ENCODE data around the gene ANKRD45. TPM values are rescaled to one million over a fixed set of nuclear protein-coding genes. Genes with fewer than 3 reads are reported as not detected.
"Not testable (repeated sequence)": the region's sequence is repeated elsewhere in the genome, so short reads cannot be mapped to it uniquely, and the experiment has no call there.

The ANKRD45 gene
- polyA plus RNA-seq, 4 donors, result 0.13 to 0.24 TPM; not detected in 2

- not testable (repeated sequence) for H3K36me3 ChIP-seq (ENCODE audit: control insufficient read depth in 3 of 3, insufficient read depth in 2 of 3, low read depth in 1 of 3, low read length in 3 of 3); H3K9me3 ChIP-seq (ENCODE audit: control insufficient read depth in 2 of 2, insufficient read depth in 1 of 2, low read depth in 1 of 2, low read length in 1 of 2); H3K4me1 ChIP-seq (ENCODE audit: control insufficient read depth in 3 of 3, insufficient read depth in 2 of 3, low read depth in 1 of 3, low read length in 2 of 3); H3K27me3 ChIP-seq (ENCODE audit: control insufficient read depth in 3 of 3, insufficient read depth in 3 of 3, low read length in 3 of 3); H3K4me3 ChIP-seq (ENCODE audit: low read depth in 1 of 3, low read length in 3 of 3); FAIRE-seq; DNase-seq; H3K27ac ChIP-seq (ENCODE audit: low read depth in 1 of 3, low read length in 2 of 3)
- WGBS, 3 donors, result 92 to 97% (median 97%) methylated on average over 6 of the region's 6 CpGs
Measured at GRCh38 chr1:173701299-173701698, 31.6 kb upstream of the ANKRD45 start.

- Histone ChIP-seq H3K4me1 (ENCODE audit: control insufficient read depth in 3 of 3, insufficient read depth in 2 of 3, low read depth in 1 of 3, low read length in 2 of 3) (no peaks in the 10 kb centered on the region), H3K27me3 (ENCODE audit: control insufficient read depth in 3 of 3, insufficient read depth in 3 of 3, low read length in 3 of 3) (peaks cover 0 to 5% (median 2%) of the 10 kb centered on the region in 3 donors), H3K4me3 (ENCODE audit: low read depth in 1 of 3, low read length in 3 of 3) (no peak overlapping the region), H3K9me3 (ENCODE audit: control insufficient read depth in 2 of 2, insufficient read depth in 1 of 2, low read depth in 1 of 2, low read length in 1 of 2) (peaks cover 0 to 4% of the 10 kb centered on the region in 2 donors), H3K36me3 (ENCODE audit: control insufficient read depth in 3 of 3, insufficient read depth in 2 of 3, low read depth in 1 of 3, low read length in 3 of 3) (no peaks in the 10 kb centered on the region), H3K27ac (ENCODE audit: low read depth in 1 of 3, low read length in 2 of 3) (no peak overlapping the region)
- FAIRE-seq (no peak), DNase-seq (no peak)
Measured at GRCh38 chr1:173693238-173693637, 23.6 kb upstream of the ANKRD45 start.

GRCh38 chr1:173688300-173688699, 18.6 kb upstream of the ANKRD45 start:
- peaks cover 0 to 5% (median 0%) of the 10 kb centered on the region in 3 donors for H3K27me3 ChIP-seq (ENCODE audit: control insufficient read depth in 3 of 3, insufficient read depth in 3 of 3, low read length in 3 of 3)
- no peak overlapping the region for H3K27ac ChIP-seq (ENCODE audit: low read depth in 1 of 3, low read length in 2 of 3)
- DNase-seq (no peak), FAIRE-seq (no peak)
- H3K4me1 ChIP-seq (ENCODE audit: control insufficient read depth in 3 of 3, insufficient read depth in 2 of 3, low read depth in 1 of 3, low read length in 2 of 3), result no peaks in the 10 kb centered on the region
- 86 to 92% (median 91%) methylated on average over 2 of the region's 2 CpGs for WGBS, 3 donors
- H3K4me3 ChIP-seq (ENCODE audit: low read depth in 1 of 3, low read length in 3 of 3), result no peak overlapping the region
- peaks cover 0 to 4% of the 10 kb centered on the region in 2 donors for H3K9me3 ChIP-seq (ENCODE audit: control insufficient read depth in 2 of 2, insufficient read depth in 1 of 2, low read depth in 1 of 2, low read length in 1 of 2)
- no peaks in the 10 kb centered on the region for H3K36me3 ChIP-seq (ENCODE audit: control insufficient read depth in 3 of 3, insufficient read depth in 2 of 3, low read depth in 1 of 3, low read length in 3 of 3)

GRCh38 chr1:173685121-173685520, 15.5 kb upstream of the ANKRD45 start:
- H3K36me3 ChIP-seq (ENCODE audit: control insufficient read depth in 3 of 3, insufficient read depth in 2 of 3, low read depth in 1 of 3, low read length in 3 of 3); H3K4me3 ChIP-seq (ENCODE audit: low read depth in 1 of 3, low read length in 3 of 3); DNase-seq; H3K27me3 ChIP-seq (ENCODE audit: control insufficient read depth in 3 of 3, insufficient read depth in 3 of 3, low read length in 3 of 3); H3K9me3 ChIP-seq (ENCODE audit: control insufficient read depth in 2 of 2, insufficient read depth in 1 of 2, low read depth in 1 of 2, low read length in 1 of 2); H3K27ac ChIP-seq (ENCODE audit: low read depth in 1 of 3, low read length in 2 of 3); FAIRE-seq; H3K4me1 ChIP-seq (ENCODE audit: control insufficient read depth in 3 of 3, insufficient read depth in 2 of 3, low read depth in 1 of 3, low read length in 2 of 3): not testable (repeated sequence)
- 72 to 94% (median 84%) methylated on average over 3 of the region's 3 CpGs for WGBS, 3 donors

- not testable (repeated sequence) for FAIRE-seq; H3K4me1 ChIP-seq (ENCODE audit: control insufficient read depth in 3 of 3, insufficient read depth in 2 of 3, low read depth in 1 of 3, low read length in 2 of 3); H3K9me3 ChIP-seq (ENCODE audit: control insufficient read depth in 2 of 2, insufficient read depth in 1 of 2, low read depth in 1 of 2, low read length in 1 of 2); H3K27me3 ChIP-seq (ENCODE audit: control insufficient read depth in 3 of 3, insufficient read depth in 3 of 3, low read length in 3 of 3); H3K27ac ChIP-seq (ENCODE audit: low read depth in 1 of 3, low read length in 2 of 3); H3K36me3 ChIP-seq (ENCODE audit: control insufficient read depth in 3 of 3, insufficient read depth in 2 of 3, low read depth in 1 of 3, low read length in 3 of 3); H3K4me3 ChIP-seq (ENCODE audit: low read depth in 1 of 3, low read length in 3 of 3)
- DNase-seq, result peak in 1 of 2 donors; percentile 32
- WGBS, 3 donors, result 51 to 79% (median 66%) methylated on average over 4 of the region's 4 CpGs
Measured at GRCh38 chr1:173683838-173684237, 14.2 kb upstream of the ANKRD45 start.

- H3K27ac ChIP-seq (ENCODE audit: low read depth in 1 of 3, low read length in 2 of 3), result no peak overlapping the region
- H3K4me1 ChIP-seq (ENCODE audit: control insufficient read depth in 3 of 3, insufficient read depth in 2 of 3, low read depth in 1 of 3, low read length in 2 of 3), result no peaks in the 10 kb centered on the region
- no peaks in the 10 kb centered on the region for H3K9me3 ChIP-seq (ENCODE audit: control insufficient read depth in 2 of 2, insufficient read depth in 1 of 2, low read depth in 1 of 2, low read length in 1 of 2)
- H3K36me3 ChIP-seq (ENCODE audit: control insufficient read depth in 3 of 3, insufficient read depth in 2 of 3, low read depth in 1 of 3, low read length in 3 of 3), result no peaks in the 10 kb centered on the region
- H3K4me3 ChIP-seq (ENCODE audit: low read depth in 1 of 3, low read length in 3 of 3), result no peak overlapping the region
- no peak for DNase-seq
- H3K27me3 ChIP-seq (ENCODE audit: control insufficient read depth in 3 of 3, insufficient read depth in 3 of 3, low read length in 3 of 3), result no peaks in the 10 kb centered on the region
- FAIRE-seq, result no peak
Measured at GRCh38 chr1:173682184-173682583, 12.5 kb upstream of the ANKRD45 start.

GRCh38 chr1:173680152-173680551, 10.5 kb upstream of the ANKRD45 start:
- not testable (repeated sequence) for DNase-seq; H3K9me3 ChIP-seq (ENCODE audit: control insufficient read depth in 2 of 2, insufficient read depth in 1 of 2, low read depth in 1 of 2, low read length in 1 of 2); H3K36me3 ChIP-seq (ENCODE audit: control insufficient read depth in 3 of 3, insufficient read depth in 2 of 3, low read depth in 1 of 3, low read length in 3 of 3); H3K4me1 ChIP-seq (ENCODE audit: control insufficient read depth in 3 of 3, insufficient read depth in 2 of 3, low read depth in 1 of 3, low read length in 2 of 3); FAIRE-seq; H3K27ac ChIP-seq (ENCODE audit: low read depth in 1 of 3, low read length in 2 of 3); H3K4me3 ChIP-seq (ENCODE audit: low read depth in 1 of 3, low read length in 3 of 3); H3K27me3 ChIP-seq (ENCODE audit: control insufficient read depth in 3 of 3, insufficient read depth in 3 of 3, low read length in 3 of 3)
- 79 to 85% (median 85%) methylated on average over 5 of the region's 5 CpGs for WGBS, 3 donors

- H3K36me3 ChIP-seq (ENCODE audit: control insufficient read depth in 3 of 3, insufficient read depth in 2 of 3, low read depth in 1 of 3, low read length in 3 of 3); H3K27me3 ChIP-seq (ENCODE audit: control insufficient read depth in 3 of 3, insufficient read depth in 3 of 3, low read length in 3 of 3); DNase-seq; FAIRE-seq; H3K4me1 ChIP-seq (ENCODE audit: control insufficient read depth in 3 of 3, insufficient read depth in 2 of 3, low read depth in 1 of 3, low read length in 2 of 3); H3K9me3 ChIP-seq (ENCODE audit: control insufficient read depth in 2 of 2, insufficient read depth in 1 of 2, low read depth in 1 of 2, low read length in 1 of 2); H3K27ac ChIP-seq (ENCODE audit: low read depth in 1 of 3, low read length in 2 of 3); H3K4me3 ChIP-seq (ENCODE audit: low read depth in 1 of 3, low read length in 3 of 3): not testable (repeated sequence)
- WGBS, 3 donors, result 55 to 81% (median 69%) methylated on average over 2 of the region's 2 CpGs
Measured at GRCh38 chr1:173674496-173674895, 4.8 kb upstream of the ANKRD45 start.

- H3K4me1 ChIP-seq (ENCODE audit: control insufficient read depth in 3 of 3, insufficient read depth in 2 of 3, low read depth in 1 of 3, low read length in 2 of 3), result peaks cover 0 to 3% (median 2%) of the 10 kb centered on the region in 3 donors
- H3K27ac ChIP-seq (ENCODE audit: low read depth in 1 of 3, low read length in 2 of 3), result no peak overlapping the region
- H3K9me3 ChIP-seq (ENCODE audit: control insufficient read depth in 2 of 2, insufficient read depth in 1 of 2, low read depth in 1 of 2, low read length in 1 of 2), result no peaks in the 10 kb centered on the region
- no peak overlapping the region for H3K4me3 ChIP-seq (ENCODE audit: low read depth in 1 of 3, low read length in 3 of 3)
- 85 to 89% (median 85%) methylated on average over 3 of the region's 3 CpGs for WGBS, 3 donors
- no peaks in the 10 kb centered on the region for H3K36me3 ChIP-seq (ENCODE audit: control insufficient read depth in 3 of 3, insufficient read depth in 2 of 3, low read depth in 1 of 3, low read length in 3 of 3)
- no peak for DNase-seq
- peaks cover 5 to 12% (median 6%) of the 10 kb centered on the region in 3 donors for H3K27me3 ChIP-seq (ENCODE audit: control insufficient read depth in 3 of 3, insufficient read depth in 3 of 3, low read length in 3 of 3)
- FAIRE-seq, result no peak
Measured at GRCh38 chr1:173666646-173667045, 3.0 kb downstream of the ANKRD45 start.
